Erythroblast (primary cell): Measurements from ENCODE around the gene PAQR9.

Experiments
- GATA1 ChIP-seq: IDR thresholded peaks from 2 replicates; pipeline ENCODE4 v1.6.1; 2011; ENCODE audit warnings: low read depth, mild to moderate bottlenecking, control low read depth, low read length, moderate library complexity
- POLR2A ChIP-seq: IDR thresholded peaks from 2 replicates; pipeline ENCODE4 v1.6.1; 2011; ENCODE audit warnings: mild to moderate bottlenecking, low read length

- TF ChIP-seq POLR2A = no peak
- no peak for TF ChIP-seq GATA1
These were observed 16.1 kb downstream of the PAQR9 start for GRCh38 chr3:142947352-142947751.
